ENCODE results near the gene CDX1.

Gene CDX1

DNA sequence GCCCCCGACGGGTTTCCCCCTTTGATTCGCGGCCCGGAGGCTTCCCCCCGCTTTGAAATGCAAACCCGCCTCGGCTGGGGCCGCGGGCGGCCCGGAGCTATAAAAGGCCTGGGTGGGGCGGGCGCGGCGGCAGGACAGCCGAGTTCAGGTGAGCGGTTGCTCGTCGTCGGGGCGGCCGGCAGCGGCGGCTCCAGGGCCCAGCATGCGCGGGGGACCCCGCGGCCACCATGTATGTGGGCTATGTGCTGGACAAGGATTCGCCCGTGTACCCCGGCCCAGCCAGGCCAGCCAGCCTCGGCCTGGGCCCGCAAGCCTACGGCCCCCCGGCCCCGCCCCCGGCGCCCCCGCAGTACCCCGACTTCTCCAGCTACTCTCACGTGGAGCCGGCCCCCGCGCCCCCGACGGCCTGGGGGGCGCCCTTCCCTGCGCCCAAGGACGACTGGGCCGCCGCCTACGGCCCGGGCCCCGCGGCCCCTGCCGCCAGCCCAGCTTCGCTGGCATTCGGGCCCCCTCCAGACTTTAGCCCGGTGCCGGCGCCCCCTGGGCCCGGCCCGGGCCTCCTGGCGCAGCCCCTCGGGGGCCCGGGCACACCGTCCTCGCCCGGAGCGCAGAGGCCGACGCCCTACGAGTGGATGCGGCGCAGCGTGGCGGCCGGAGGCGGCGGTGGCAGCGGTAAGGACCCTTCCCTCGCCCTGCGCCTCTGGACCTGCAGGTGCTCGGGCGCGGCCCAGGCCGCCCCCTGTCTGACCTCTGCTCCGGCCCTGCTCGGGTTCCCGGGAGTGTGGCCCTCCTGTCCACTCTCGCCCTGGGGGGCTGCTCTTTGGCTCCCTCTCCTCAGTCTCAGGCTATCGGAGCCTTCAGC is at the start of gene CDX1:
Gene CDX1, plus strand, starts transcription at position 129 of the 862 bp plus-strand sequence. Its CDS starts 99 bp downstream, at position 228.
- Histone ChIP-seq H3K36me3 (ENCODE audit: low read length) (no peaks in the 10 kb centered on the region), H3K9me3 (ENCODE audit: insufficient read depth, low read length) (no peaks in the 10 kb centered on the region), H3K4me3 (ENCODE audit: insufficient read depth, low read length, poor library complexity, severe bottlenecking) (no peak within 1 kb of the TSS), H3K27ac (ENCODE audit: low read depth, low read length) (no peak within 1 kb of the TSS), H2AFZ (ENCODE audit: low read depth, low read length, severe bottlenecking) (no peak within 1 kb of the TSS), H3K27me3 (ENCODE audit: low read length) (no peaks in the 10 kb centered on the region), H4K20me1 (ENCODE audit: low read depth, low read length) (no peaks in the 10 kb centered on the region), H3K4me2 (ENCODE audit: low read depth, low read length, poor library complexity, severe bottlenecking) (no peak within 1 kb of the TSS), H3K9me2 (replicated peaks; ENCODE audit: insufficient read depth, low read length) (no peaks in the 10 kb centered on the region), H3K9ac (ENCODE audit: low read length) (no peak within 1 kb of the TSS), H3K79me2 (ENCODE audit: insufficient read depth, low read length) (no peaks in the 10 kb centered on the region), H3F3A (ENCODE audit: insufficient read depth) (no peaks in the 10 kb centered on the region)
- TF ChIP-seq, protein P1, sequence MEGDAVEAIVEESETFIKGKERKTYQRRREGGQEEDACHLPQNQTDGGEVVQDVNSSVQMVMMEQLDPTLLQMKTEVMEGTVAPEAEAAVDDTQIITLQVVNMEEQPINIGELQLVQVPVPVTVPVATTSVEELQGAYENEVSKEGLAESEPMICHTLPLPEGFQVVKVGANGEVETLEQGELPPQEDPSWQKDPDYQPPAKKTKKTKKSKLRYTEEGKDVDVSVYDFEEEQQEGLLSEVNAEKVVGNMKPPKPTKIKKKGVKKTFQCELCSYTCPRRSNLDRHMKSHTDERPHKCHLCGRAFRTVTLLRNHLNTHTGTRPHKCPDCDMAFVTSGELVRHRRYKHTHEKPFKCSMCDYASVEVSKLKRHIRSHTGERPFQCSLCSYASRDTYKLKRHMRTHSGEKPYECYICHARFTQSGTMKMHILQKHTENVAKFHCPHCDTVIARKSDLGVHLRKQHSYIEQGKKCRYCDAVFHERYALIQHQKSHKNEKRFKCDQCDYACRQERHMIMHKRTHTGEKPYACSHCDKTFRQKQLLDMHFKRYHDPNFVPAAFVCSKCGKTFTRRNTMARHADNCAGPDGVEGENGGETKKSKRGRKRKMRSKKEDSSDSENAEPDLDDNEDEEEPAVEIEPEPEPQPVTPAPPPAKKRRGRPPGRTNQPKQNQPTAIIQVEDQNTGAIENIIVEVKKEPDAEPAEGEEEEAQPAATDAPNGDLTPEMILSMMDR (IDR thresholded peaks at IDR 0.05; ENCODE audit: insufficient read depth, low read length, poor library complexity, severe bottlenecking), result no peak
- no peak for TF ChIP-seq EZH2phosphoT487 (conservative IDR thresholded peaks at IDR 0.05; ENCODE audit: low read length)

GRCh38 chr5:150117945-150118560 is 48.5 kb upstream of the CDX1 start:
- Histone ChIP-seq H4K20me1 (ENCODE audit: low read depth, low read length) (no peaks in the 10 kb centered on the region), H3K4me2 (ENCODE audit: low read depth, low read length, poor library complexity, severe bottlenecking) (no peak overlapping the region), H3K9ac (ENCODE audit: low read length) (no peak overlapping the region), H3K9me3 (ENCODE audit: insufficient read depth, low read length) (no peaks in the 10 kb centered on the region), H3K27ac (ENCODE audit: low read depth, low read length) (no peak overlapping the region), H3K27me3 (ENCODE audit: low read length) (no peaks in the 10 kb centered on the region), H3K36me3 (ENCODE audit: low read length) (no peaks in the 10 kb centered on the region), H2AFZ (ENCODE audit: low read depth, low read length, severe bottlenecking) (no peak overlapping the region), H3K79me2 (ENCODE audit: insufficient read depth, low read length) (no peaks in the 10 kb centered on the region), H3K4me3 (ENCODE audit: insufficient read depth, low read length, poor library complexity, severe bottlenecking) (no peak overlapping the region), H3K9me2 (replicated peaks; ENCODE audit: insufficient read depth, low read length) (no peaks in the 10 kb centered on the region), H3F3A (ENCODE audit: insufficient read depth) (no peaks in the 10 kb centered on the region)
- TF ChIP-seq, protein P1 (IDR thresholded peaks at IDR 0.05; ENCODE audit: insufficient read depth, low read length, poor library complexity, severe bottlenecking), result no peak

DNA sequence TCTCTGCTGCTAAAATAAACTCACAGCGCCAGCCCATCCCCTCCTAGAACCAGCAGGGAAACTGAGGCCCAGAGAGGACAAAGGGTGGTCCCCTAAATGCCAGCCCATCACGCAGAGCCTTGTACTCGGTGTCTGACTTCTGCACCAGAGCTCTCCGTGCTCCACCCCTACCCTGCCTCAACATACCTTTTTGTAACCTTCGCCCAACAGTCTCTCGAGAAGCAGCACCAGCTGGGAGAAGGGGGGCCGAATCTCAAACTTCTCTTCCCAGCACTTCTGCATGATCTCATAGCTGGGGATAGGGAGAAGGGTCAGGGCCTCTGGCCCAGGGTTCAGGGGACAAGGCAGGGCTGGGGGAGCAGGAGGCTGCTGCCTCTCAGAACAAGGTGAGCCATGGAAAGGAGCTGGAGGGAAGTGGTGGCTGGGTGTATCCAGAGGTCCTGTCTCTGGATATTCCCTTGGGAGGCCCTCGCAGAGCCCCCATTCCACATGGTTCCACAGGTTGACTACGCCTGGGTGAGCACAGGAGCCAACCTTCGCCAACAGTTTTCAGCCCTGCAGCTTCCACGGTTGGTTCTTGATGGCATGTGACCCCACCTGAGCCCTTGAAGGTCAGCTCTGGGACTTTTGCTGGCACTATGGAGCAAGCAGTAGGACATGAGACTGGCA is 47.9 kb upstream of the CDX1 start:
- H3K9ac ChIP-seq (ENCODE audit: low read length), result no peak overlapping the region
- no peaks in the 10 kb centered on the region for H3K9me2 ChIP-seq (replicated peaks; ENCODE audit: insufficient read depth, low read length)
- no peaks in the 10 kb centered on the region for H3F3A ChIP-seq (ENCODE audit: insufficient read depth)
- H2AFZ ChIP-seq (ENCODE audit: low read depth, low read length, severe bottlenecking), result no peak overlapping the region
- H3K79me2 ChIP-seq (ENCODE audit: insufficient read depth, low read length), result no peaks in the 10 kb centered on the region
- H3K27me3 ChIP-seq (ENCODE audit: low read length), result no peaks in the 10 kb centered on the region
- no peak overlapping the region for H3K4me3 ChIP-seq (ENCODE audit: insufficient read depth, low read length, poor library complexity, severe bottlenecking)
- TF ChIP-seq EZH2phosphoT487 (conservative IDR thresholded peaks at IDR 0.05; ENCODE audit: low read length), result no peak
- TF ChIP-seq, protein P1 (IDR thresholded peaks at IDR 0.05; ENCODE audit: insufficient read depth, low read length, poor library complexity, severe bottlenecking), result no peak
- H3K36me3 ChIP-seq (ENCODE audit: low read length), result no peaks in the 10 kb centered on the region
- H3K4me2 ChIP-seq (ENCODE audit: low read depth, low read length, poor library complexity, severe bottlenecking), result no peak overlapping the region
- H3K9me3 ChIP-seq (ENCODE audit: insufficient read depth, low read length), result no peaks in the 10 kb centered on the region
- no peaks in the 10 kb centered on the region for H4K20me1 ChIP-seq (ENCODE audit: low read depth, low read length)
- no peak overlapping the region for H3K27ac ChIP-seq (ENCODE audit: low read depth, low read length)

All from SU-DHL-6 (cell line).